Measurements from ENCODE around the gene IGF1R. TPM values are rescaled to one million over a fixed set of nuclear protein-coding genes. Genes with fewer than 3 reads are reported as not detected.

IGF1R gene
- total RNA-seq, 2 donors from 2014 or later, result 35.0 to 37.0 TPM

- no peaks in the 10 kb centered on the region for H3K4me1 ChIP-seq
- no peak overlapping the region for H3K27ac ChIP-seq
- no peak for DNase-seq
- H3K9ac ChIP-seq (ENCODE audit: low read depth in 2 of 2, low read length in 2 of 2), result no peak overlapping the region
- no peak overlapping the region for H3K4me3 ChIP-seq
- intact Hi-C loops (cut with DNase I), result no loop called here
- no peaks in the 10 kb centered on the region for H3K36me3 ChIP-seq
- no peak for TF ChIP-seq CTCF (IDR thresholded peaks at IDR 0.05)
- no peaks in the 10 kb centered on the region for H3K27me3 ChIP-seq
- H3K9me3 ChIP-seq, result no peaks in the 10 kb centered on the region
Measured at GRCh38 chr15:98942431-98942830, 294.1 kb downstream of the IGF1R start.

- no peak overlapping the region for H3K4me3 ChIP-seq
- H3K27me3 ChIP-seq, result no peaks in the 10 kb centered on the region
- intact Hi-C loops (cut with DNase I), result no loop called here
- H3K9ac ChIP-seq (ENCODE audit: low read depth in 2 of 2, low read length in 2 of 2), result peak overlapping the region in 1 of 2 donors; percentile 6
- no peak overlapping the region for H3K27ac ChIP-seq
- DNase-seq, result no peak
- H3K36me3 ChIP-seq, result no peaks in the 10 kb centered on the region
- H3K4me1 ChIP-seq, result no peaks in the 10 kb centered on the region
- TF ChIP-seq CTCF (IDR thresholded peaks at IDR 0.05), result no peak
- H3K9me3 ChIP-seq, result no peaks in the 10 kb centered on the region
Measured at GRCh38 chr15:98943051-98943508, 294.7 kb downstream of the IGF1R start.

- intact Hi-C loops (cut with DNase I), result no loop called here
- no peak overlapping the region for H3K27ac ChIP-seq
- H3K9me3 ChIP-seq, result no peaks in the 10 kb centered on the region
- no peaks in the 10 kb centered on the region for H3K27me3 ChIP-seq
- no peaks in the 10 kb centered on the region for H3K4me1 ChIP-seq
- no peak for DNase-seq
- H3K36me3 ChIP-seq, result no peaks in the 10 kb centered on the region
- H3K9ac ChIP-seq (ENCODE audit: low read depth in 2 of 2, low read length in 2 of 2), result peak overlapping the region in 1 of 2 donors; percentile 6
- no peak for TF ChIP-seq CTCF (IDR thresholded peaks at IDR 0.05)
- no peak overlapping the region for H3K4me3 ChIP-seq
Measured at GRCh38 chr15:98943601-98944151, 295.3 kb downstream of the IGF1R start.

GRCh38 chr15:98946301-98947255 is 298.2 kb downstream of the IGF1R start:
- no peak overlapping the region for H3K27ac ChIP-seq
- H3K4me3 ChIP-seq, result no peak overlapping the region
- no peaks in the 10 kb centered on the region for H3K36me3 ChIP-seq
- H3K27me3 ChIP-seq, result no peaks in the 10 kb centered on the region
- no peak for DNase-seq
- TF ChIP-seq CTCF (IDR thresholded peaks at IDR 0.05), result no peak
- H3K9me3 ChIP-seq, result no peaks in the 10 kb centered on the region
- intact Hi-C loops (cut with DNase I), result no loop called here
- H3K4me1 ChIP-seq, result no peaks in the 10 kb centered on the region
- no peak overlapping the region for H3K9ac ChIP-seq (ENCODE audit: low read depth in 2 of 2, low read length in 2 of 2)

- Histone ChIP-seq H3K9me3 (no peaks in the 10 kb centered on the region), H3K36me3 (no peaks in the 10 kb centered on the region), H3K4me1 (no peaks in the 10 kb centered on the region), H3K27ac (no peak overlapping the region), H3K4me3 (no peak overlapping the region), H3K9ac (ENCODE audit: low read depth in 2 of 2, low read length in 2 of 2) (no peak overlapping the region), H3K27me3 (no peaks in the 10 kb centered on the region)
- no peak for DNase-seq
- intact Hi-C loops (cut with DNase I), result no loop called here
- no peak for TF ChIP-seq CTCF (IDR thresholded peaks at IDR 0.05)
Measured at GRCh38 chr15:98948456-98948855, 300.1 kb downstream of the IGF1R start.

All from colonic mucosa (tissue), 4 donors.